GM21529 (cell line): ENCODE measurements around the gene MFN2.

ENCODE experiments used
- ATAC-seq: cut with Tn5 transposase; IDR thresholded peaks from one replicate; pipeline ENCODE4 v1.9.1; 2021; ENCODE audit not compliant: unreplicated experiment

Gene MFN2

GRCh38 chr1:11960276-11960675 is 20.0 kb upstream of the MFN2 start:
- no peak for ATAC-seq

- ATAC-seq, result no peak
Measured at GRCh38 chr1:11960715-11961114, 19.5 kb upstream of the MFN2 start.

GRCh38 chr1:11961230-11961629 is 19.0 kb upstream of the MFN2 start:
- no peak for ATAC-seq

GRCh38 chr1:11963622-11964021 is 16.6 kb upstream of the MFN2 start:
- ATAC-seq, result no peak

GRCh38 chr1:11964656-11965055 is 15.6 kb upstream of the MFN2 start:
- no peak for ATAC-seq

GRCh38 chr1:11967028-11967547 is 13.2 kb upstream of the MFN2 start:
- ATAC-seq, result no peak

GRCh38 chr1:11970441-11971185 is 9.6 kb upstream of the MFN2 start:
- no peak for ATAC-seq

GRCh38 chr1:11977625-11978024 is 2.6 kb upstream of the MFN2 start:
- ATAC-seq, result no peak

- ATAC-seq, result no peak
Measured at GRCh38 chr1:11978301-11978700, 1.9 kb upstream of the MFN2 start.

- ATAC-seq, result no peak
Measured at GRCh38 chr1:11979028-11979850, 1.0 kb upstream of the MFN2 start.

GRCh38 chr1:11980676-11980972 is 380 bp downstream of the MFN2 start:
- no peak for ATAC-seq

- no peak for ATAC-seq
Measured at GRCh38 chr1:11981378-11982009, 1.2 kb downstream of the MFN2 start.

- ATAC-seq, result no peak
Measured at GRCh38 chr1:11982010-11982392, 1.8 kb downstream of the MFN2 start.

- ATAC-seq, result no peak
Measured at GRCh38 chr1:11984121-11984520, 3.9 kb downstream of the MFN2 start.

- ATAC-seq, result no peak
Measured at GRCh38 chr1:11984576-11984975, 4.3 kb downstream of the MFN2 start.

- no peak for ATAC-seq
Measured at GRCh38 chr1:11985171-11985570, 4.9 kb downstream of the MFN2 start.

GRCh38 chr1:11985851-11986250 is 5.6 kb downstream of the MFN2 start:
- ATAC-seq, result no peak

GRCh38 chr1:11989669-11990068 is 9.4 kb downstream of the MFN2 start:
- no peak for ATAC-seq

GRCh38 chr1:11990303-11991032 is 10.2 kb downstream of the MFN2 start:
- ATAC-seq, result no peak

GRCh38 chr1:11991969-11992676 is 11.9 kb downstream of the MFN2 start:
- ATAC-seq, result no peak
